NCI-H82 treated with DMSO at 0.1 percent for 48 hours (cell line): ENCODE measurements around the gene FUBP1.
"Not testable (repeated sequence)": the region's sequence is repeated elsewhere in the genome, so short reads cannot be mapped to it uniquely, and the experiment has no call there.

Experiments used
- DNase-seq: peaks from one replicate; lab custom pipeline; 2025; ENCODE audit not compliant: unreplicated experiment; lab: John Stamatoyannopoulos, UW

FUBP1 gene

GRCh38 chr1:77950873-77951272 is 28.0 kb downstream of the FUBP1 start:
- no peak for DNase-seq

GRCh38 chr1:77948841-77949424 is 29.9 kb downstream of the FUBP1 start:
- DNase-seq = no peak

- DNase-seq = no peak
Observed at GRCh38 chr1:77945345-77945744, 33.5 kb downstream of the FUBP1 start.

- DNase-seq = no peak
Observed at GRCh38 chr1:77942400-77943140, 36.3 kb downstream of the FUBP1 start.

GRCh38 chr1:77940921-77941570 is 37.8 kb downstream of the FUBP1 start:
- DNase-seq = no peak

GRCh38 chr1:77938651-77939050 is 40.2 kb downstream of the FUBP1 start:
- DNase-seq = no peak

- no peak for DNase-seq
Observed at GRCh38 chr1:77929806-77930205, 49.1 kb downstream of the FUBP1 start.

- DNase-seq = no peak
Observed at GRCh38 chr1:77927414-77927813, 51.5 kb downstream of the FUBP1 start.

GRCh38 chr1:77926561-77927357 is 52.1 kb downstream of the FUBP1 start:
- no peak for DNase-seq

GRCh38 chr1:77925956-77926355 is 52.9 kb downstream of the FUBP1 start:
- DNase-seq = no peak

GRCh38 chr1:77925518-77925917 is 53.4 kb downstream of the FUBP1 start:
- no peak for DNase-seq

- not testable (repeated sequence) for DNase-seq
Observed at GRCh38 chr1:77918918-77919317, 60.0 kb downstream of the FUBP1 start.

GRCh38 chr1:77910116-77910515 is 68.8 kb downstream of the FUBP1 start:
- no peak for DNase-seq

GRCh38 chr1:77906624-77907023 is 72.2 kb downstream of the FUBP1 start:
- DNase-seq = no peak

- DNase-seq = no peak
Observed at GRCh38 chr1:77906019-77906545, 72.8 kb downstream of the FUBP1 start.

GRCh38 chr1:77905603-77906002 is 73.3 kb downstream of the FUBP1 start:
- no peak for DNase-seq

- DNase-seq = peak; percentile 75
Observed at GRCh38 chr1:77900687-77901293, 78.1 kb downstream of the FUBP1 start.

- no peak for DNase-seq
Observed at GRCh38 chr1:77899647-77900320, 79.1 kb downstream of the FUBP1 start.
